Keratinocyte (primary cell): ENCODE data around the gene EPHA6. TPM values are rescaled to one million over a fixed set of nuclear protein-coding genes. Genes with fewer than 3 reads are reported as not detected.

Experiments used
- DNase-seq: peaks from one replicate; pipeline ENCODE4 v3.0.0-alpha.2; 2011; ENCODE audit warnings: low read depth, missing footprints, low spot score
- FAIRE-seq: peaks from 2 replicates; lab custom pipeline; 2011; peaks lifted over from hg19 to GRCh38; lab: Jason Lieb, UNC
- H2AFZ ChIP-seq: 2 replicates; pipeline ENCODE4 v1.6.0; 2012; ENCODE audit warnings: low read length, control low read depth, inconsistent platforms; ENCODE audit not compliant: control insufficient read depth
- H3K27ac ChIP-seq: 2 replicates; pipeline ENCODE4 v1.5.1; 2011; ENCODE audit warnings: low read length; ENCODE audit not compliant: control insufficient read depth, insufficient read depth
- H3K27me3 ChIP-seq: 3 replicates; pipeline ENCODE4 v1.6.0; 2011; ENCODE audit warnings: low read length; ENCODE audit not compliant: control insufficient read depth, insufficient read depth; ENCODE audit errors: extremely low read depth
- H3K36me3 ChIP-seq, 2 experiments: 2 replicates in 1 of 2; 3 replicates in 1 of 2; pipeline ENCODE4 v1.5.1; 2011; ENCODE audit warnings: low read length in 2 of 2, mild to moderate bottlenecking in 1 of 2; ENCODE audit not compliant: control insufficient read depth in 2 of 2, insufficient read depth in 2 of 2; ENCODE audit errors: extremely low read depth in 1 of 2
- H3K4me1 ChIP-seq: 3 replicates; pipeline ENCODE4 v1.5.1; 2011; ENCODE audit warnings: low read length; ENCODE audit not compliant: control insufficient read depth, insufficient read depth; ENCODE audit errors: extremely low read depth
- H3K4me2 ChIP-seq: 3 replicates; pipeline ENCODE4 v1.6.0; 2011; ENCODE audit warnings: low read depth, low read length; ENCODE audit not compliant: control insufficient read depth, insufficient read depth; ENCODE audit errors: extremely low read depth
- H3K4me3 ChIP-seq, 3 experiments: fragments of 200-600 bp in 1 of 3; sonication (generic) in 1 of 3; 2 replicates in 2 of 3; 3 replicates in 1 of 3; pipeline ENCODE4 v1.5.1; 2011 to 2016; ENCODE audit warnings: low read length in 3 of 3, mild to moderate bottlenecking in 3 of 3, control low read depth in 2 of 3, inconsistent platforms in 1 of 3, low read depth in 1 of 3, mixed read lengths in 1 of 3, mixed run types in 1 of 3, moderate library complexity in 1 of 3; ENCODE audit not compliant: control insufficient read depth in 2 of 3, insufficient read depth in 2 of 3; ENCODE audit errors: extremely low read depth in 1 of 3
- H3K79me2 ChIP-seq: 2 replicates; pipeline ENCODE4 v1.6.0; 2012; ENCODE audit warnings: low read length; ENCODE audit not compliant: control insufficient read depth, insufficient read depth
- H3K9ac ChIP-seq: 3 replicates; pipeline ENCODE4 v1.6.0; 2011; ENCODE audit warnings: low read length; ENCODE audit not compliant: control insufficient read depth, insufficient read depth; ENCODE audit errors: extremely low read depth
- H3K9me1 ChIP-seq: 3 replicates; pipeline ENCODE4 v1.6.0; 2011; ENCODE audit warnings: low read length; ENCODE audit not compliant: control insufficient read depth, insufficient read depth; ENCODE audit errors: extremely low read depth
- H3K9me3 ChIP-seq: 2 replicates; pipeline ENCODE4 v1.5.1; 2012; ENCODE audit warnings: low read depth, low read length; ENCODE audit not compliant: control insufficient read depth
- H4K20me1 ChIP-seq: 3 replicates; pipeline ENCODE4 v1.6.0; 2011; ENCODE audit warnings: low read length; ENCODE audit not compliant: control insufficient read depth, insufficient read depth; ENCODE audit errors: extremely low read depth
- CTCF ChIP-seq, 3 experiments: IDR thresholded peaks in 1 of 3; conservative IDR thresholded peaks in 1 of 3; optimal IDR thresholded peaks in 1 of 3; 2 replicates in 2 of 3; 3 replicates in 1 of 3; pipeline versions ENCODE3 to v1.5.1; 2011; ENCODE audit warnings: low read length in 3 of 3, mild to moderate bottlenecking in 3 of 3, moderate library complexity in 2 of 3, control low read depth in 1 of 3, inconsistent platforms in 1 of 3; ENCODE audit not compliant: insufficient read depth in 2 of 3; ENCODE audit errors: extremely low read depth in 1 of 3
- EZH2 ChIP-seq: IDR thresholded peaks from one replicate; pipeline ENCODE4 v1.6.1; 2012; ENCODE audit warnings: inconsistent platforms, mild to moderate bottlenecking, low read length, moderate library complexity
- dilution Hi-C: fragments of 300-500 bp; cut with MboI; formaldehyde crosslinking; loops from one replicate; pipeline ENCODE4 v1.7.0; 2020; ENCODE audit warnings: low sequenced_read_pairs; ENCODE audit not compliant: extremely low pct_ligation_motif_present
- polyA plus RNA-seq, 5 experiments: library from polyadenylated mRNA; depleted of rRNA in 3 of 5; stranded (reverse) in 3 of 5; stranded (forward) in 1 of 5; unstranded in 1 of 5; fragments of >200 nt; gene quantifications; 1 replicate in 1 of 5; 2 replicates in 3 of 5; 3 replicates in 1 of 5; pipeline versions ENCODE4 v1.2.1 to v1.2.3, GENCODE V29; 2011 to 2012; ENCODE audit warnings: missing spikeins in 2 of 5, low read depth in 1 of 5, low replicate concordance in 1 of 5

EPHA6 gene
- polyA plus RNA-seq, 1 donor (not counting 4 experiments of a cell fraction or from before 2014, with no cell fraction given): not detected

- Histone ChIP-seq H3K79me2 (no peaks in the 10 kb centered on the region), H3K9ac (no peak overlapping the region), H3K4me1 (no peaks in the 10 kb centered on the region), H3K27me3 (no peaks in the 10 kb centered on the region), H3K4me3 (no peak overlapping the region), H3K4me2 (no peak overlapping the region), H3K9me1 (no peaks in the 10 kb centered on the region), H3K36me3 (no peaks in the 10 kb centered on the region), H4K20me1 (no peaks in the 10 kb centered on the region), H2AFZ (no peak overlapping the region), H3K27ac (no peak overlapping the region), H3K9me3 (no peaks in the 10 kb centered on the region)
- no peak for FAIRE-seq
- dilution Hi-C loops: no loop called here
- DNase-seq: no peak
- TF ChIP-seq EZH2 (no peak), CTCF (optimal IDR thresholded peaks at IDR 0.05 in 1 of 3, IDR thresholded peaks at IDR 0.05 in 1 of 3, conservative IDR thresholded peaks at IDR 0.05 in 1 of 3; ENCODE audit: extremely low read depth in 1 of 3, insufficient read depth in 2 of 3, low read length in 3 of 3) (no peak)
Observed at GRCh38 chr3:97742036-97742435, 927.6 kb downstream of the EPHA6 start.

DNA sequence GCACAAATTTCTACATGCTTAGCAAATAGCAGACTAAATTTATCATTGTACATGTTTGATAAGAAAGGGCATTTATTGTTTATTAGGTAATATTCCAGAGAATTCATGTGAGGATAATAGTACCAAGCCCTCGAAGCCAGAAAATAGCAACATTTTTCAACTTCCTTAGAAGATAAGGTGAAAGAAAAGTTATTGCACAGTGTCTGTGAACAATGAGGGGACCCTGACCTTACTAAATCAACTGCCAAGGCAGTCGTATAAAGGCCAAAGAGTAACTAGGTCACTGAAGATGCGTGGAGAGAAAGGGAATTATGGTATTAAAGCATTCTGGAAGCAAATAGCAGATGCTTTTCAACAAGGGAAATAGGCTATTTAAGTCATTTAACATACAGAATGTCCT, 929.9 kb downstream of the EPHA6 start:
- no peak for FAIRE-seq
- no peak overlapping the region for H3K9ac ChIP-seq

More for the DNA sequence above, 929.9 kb downstream of the EPHA6 start:
- dilution Hi-C loops: no loop called here
- Histone ChIP-seq H3K9me3 (no peaks in the 10 kb centered on the region), H2AFZ (no peak overlapping the region), H3K4me2 (no peak overlapping the region), H3K9me1 (no peaks in the 10 kb centered on the region), H3K36me3 (no peaks in the 10 kb centered on the region), H3K27ac (no peak overlapping the region), H4K20me1 (no peaks in the 10 kb centered on the region), H3K4me3 (no peak overlapping the region), H3K4me1 (no peaks in the 10 kb centered on the region), H3K79me2 (no peaks in the 10 kb centered on the region), H3K27me3 (no peaks in the 10 kb centered on the region)
- DNase-seq: no peak
- TF ChIP-seq CTCF (optimal IDR thresholded peaks at IDR 0.05 in 1 of 3, IDR thresholded peaks at IDR 0.05 in 1 of 3, conservative IDR thresholded peaks at IDR 0.05 in 1 of 3; ENCODE audit: extremely low read depth in 1 of 3, insufficient read depth in 2 of 3, low read length in 3 of 3): no peak
- no peak for TF ChIP-seq EZH2
